Measurements from ENCODE around the gene CPNE1.
A peak's percentile ranks its signal among the peaks of the same experiment; 100 is the strongest.
"Not testable (repeated sequence)": the region's sequence is repeated elsewhere in the genome, so short reads cannot be mapped to it uniquely, and the experiment has no call there.

Gene CPNE1

GRCh38 chr20:35697696-35698297 lies 33.1 kb upstream of the CPNE1 start:
- DNase-seq, result no peak

GRCh38 chr20:35695978-35696377 lies 31.3 kb upstream of the CPNE1 start:
- DNase-seq, result no peak

GRCh38 chr20:35695245-35695749 lies 30.6 kb upstream of the CPNE1 start:
- no peak for DNase-seq

GRCh38 chr20:35690265-35690664 lies 25.6 kb upstream of the CPNE1 start:
- no peak for DNase-seq

GRCh38 chr20:35686872-35687271 lies 22.2 kb upstream of the CPNE1 start:
- DNase-seq, result not testable (repeated sequence)

GRCh38 chr20:35685368-35685767 lies 20.7 kb upstream of the CPNE1 start:
- not testable (repeated sequence) for DNase-seq

GRCh38 chr20:35681960-35682359 lies 17.3 kb upstream of the CPNE1 start:
- DNase-seq, result no peak

GRCh38 chr20:35680452-35681183 lies 15.9 kb upstream of the CPNE1 start:
- peak; percentile 47 for DNase-seq

- no peak for DNase-seq
Measured at GRCh38 chr20:35674921-35675320, 10.2 kb upstream of the CPNE1 start.

GRCh38 chr20:35673884-35674283 lies 9.2 kb upstream of the CPNE1 start:
- no peak for DNase-seq

GRCh38 chr20:35669681-35670080 lies 5.0 kb upstream of the CPNE1 start:
- DNase-seq, result no peak

- DNase-seq, result no peak
Measured at GRCh38 chr20:35669221-35669620, 4.5 kb upstream of the CPNE1 start.

GRCh38 chr20:35665949-35666288 lies 1.2 kb upstream of the CPNE1 start:
- DNase-seq, result no peak

- no peak for DNase-seq
Measured at GRCh38 chr20:35663516-35664465, 909 bp downstream of the CPNE1 start.

- no peak for DNase-seq
Measured at GRCh38 chr20:35662551-35662950, 2.1 kb downstream of the CPNE1 start.

GRCh38 chr20:35661908-35662307 lies 2.8 kb downstream of the CPNE1 start:
- no peak for DNase-seq

GRCh38 chr20:35661053-35661452 lies 3.6 kb downstream of the CPNE1 start:
- no peak for DNase-seq

- DNase-seq, result no peak
Measured at GRCh38 chr20:35660122-35660937, 4.4 kb downstream of the CPNE1 start.

- DNase-seq, result no peak
Measured at GRCh38 chr20:35657271-35657670, 7.4 kb downstream of the CPNE1 start.

GRCh38 chr20:35654415-35654814 lies 10.3 kb downstream of the CPNE1 start:
- no peak for DNase-seq

- DNase-seq, result no peak
Measured at GRCh38 chr20:35653893-35654292, 10.8 kb downstream of the CPNE1 start.

GRCh38 chr20:35653430-35653734 lies 11.3 kb downstream of the CPNE1 start:
- no peak for DNase-seq

Measured in MV-4-11 (cell line).